Measurements from ENCODE around the gene APBA2. TPM values are rescaled to one million over a fixed set of nuclear protein-coding genes. Genes with fewer than 3 reads are reported as not detected.
A peak's percentile ranks its signal among the peaks of the same experiment; 100 is the strongest.

APBA2 gene
- total and polyA plus RNA-seq, 2 of the 13 experiments (the other 11 are each of a cell fraction or from before 2014, with no cell fraction given), result 0.62 to 2.3 TPM

GRCh38 chr15:28921336-28921735 lies 35.6 kb downstream of the APBA2 start (continued):
- TF ChIP-seq NR2F1 (CRISPR knock-in tag; IDR thresholded peaks at IDR 0.05), result no peak
- TF ChIP-seq ZNF451 (CRISPR knock-in tag; IDR thresholded peaks at IDR 0.05), result no peak
- no peak for TF ChIP-seq MAFK (conservative IDR thresholded peaks at IDR 0.05 in 1 of 2, IDR thresholded peaks at IDR 0.05 in 1 of 2; ENCODE audit: low read length in 2 of 2)
- no peak for TF ChIP-seq NR3C1 (CRISPR knock-in tag; IDR thresholded peaks at IDR 0.05)
- no peak for TF ChIP-seq ZNF550 (CRISPR knock-in tag; IDR thresholded peaks at IDR 0.05; ENCODE audit: borderline replicate concordance)
- no peak for TF ChIP-seq RNF2 (conservative IDR thresholded peaks at IDR 0.05; ENCODE audit: low read depth)
- no peak for TF ChIP-seq NBN (conservative IDR thresholded peaks at IDR 0.05)
- no peak for TF ChIP-seq ZBTB1 (CRISPR knock-in tag; IDR thresholded peaks at IDR 0.05; ENCODE audit: borderline replicate concordance)

GRCh38 chr15:28921919-28922706 lies 36.3 kb downstream of the APBA2 start:
- H4K20me1 ChIP-seq (ENCODE audit: insufficient read depth, low read length), result no peaks in the 10 kb centered on the region
- ChIA-PET POLR2A (no interaction called here), CTCF (ENCODE audit: low intra/inter-chr PET ratio, low total read pairs) (no interaction called here)
- H3K9me3 ChIP-seq (ENCODE audit: low read length), result no peaks in the 10 kb centered on the region
- DNase-seq (ENCODE audit: low spot score) (no peak), ATAC-seq (peak; percentile 62), FAIRE-seq (no peak)
- H3K79me2 ChIP-seq (ENCODE audit: insufficient read depth, low read length), result no peaks in the 10 kb centered on the region
- no peaks in the 10 kb centered on the region for H3K36me3 ChIP-seq (replicated peaks in 1 of 2; ENCODE audit: control insufficient read depth in 1 of 2, insufficient read depth in 2 of 2, low read length in 2 of 2)
- no peaks in the 10 kb centered on the region for H3K4me1 ChIP-seq (ENCODE audit: insufficient read depth, low read length)
- no TSS peak for BruUV-seq (replicated peaks)
- no peak overlapping the region for H3K9ac ChIP-seq (ENCODE audit: insufficient read depth, low read depth, low read length)
- WGBS (ENCODE audit: low lambda C conversion rate), result 67% methylated on average over 7 of the region's 12 CpGs
- intact Hi-C loops (cut with micrococcal nuclease; ENCODE audit: unreplicated experiment) (no loop called here), in situ Hi-C loops (cut with HindIII; ENCODE audit: extremely low pct_ligation_motif_present, low pct_unique_long_range_greater_than_20kb) (no loop called here)
- H3K4me2 ChIP-seq (ENCODE audit: low read depth, low read length), result no peak overlapping the region
- H3K27ac ChIP-seq (ENCODE audit: extremely low read length, insufficient read depth, low read length), result no peak overlapping the region
- H2AFZ ChIP-seq (ENCODE audit: low read length), result no peak overlapping the region
- H3K4me3 ChIP-seq (replicated peaks in 1 of 3; ENCODE audit: insufficient read depth in 1 of 3, low read depth in 2 of 3, low read length in 3 of 3), result no peak overlapping the region
- no peaks in the 10 kb centered on the region for H3K27me3 ChIP-seq (ENCODE audit: control insufficient read depth in 1 of 2, insufficient read depth in 2 of 2, low read length in 2 of 2)
- peak; percentile 40; the same call in 1 of the 2 replicates for TF ChIP-seq CTCF (CRISPR knock-in tag; IDR thresholded peaks at IDR 0.05)
- TF ChIP-seq ZNF281 (CRISPR knock-in tag; IDR thresholded peaks at IDR 0.05; ENCODE audit: borderline replicate concordance), result no peak

Measured in HepG2 (cell line).